Activated CD4-positive, alpha-beta T cell treated with anti-CD3 and anti-CD28 coated beads, Interleukin-2, amount 10 ng/mL, durations not matched to agents 7 days and 5 days (primary cell): ENCODE results near the gene FHL5. TPM values are rescaled to one million over a fixed set of nuclear protein-coding genes. Genes with fewer than 3 reads are reported as not detected.
"Not testable (repeated sequence)": the region's sequence is repeated elsewhere in the genome, so short reads cannot be mapped to it uniquely, and the experiment has no call there.

Source experiments
- CTCF ChIA-PET: fragments of 350-600 bp; sonication (Branson Sonifier 250); formaldehyde crosslinking; loops from one replicate; lab custom pipeline; 2021; ENCODE audit warnings: antibody characterized with exemption; lab: Charles Lee
- POLR2A ChIA-PET: fragments of 350-600 bp; sonication (Branson Sonifier 250); formaldehyde crosslinking; loops from one replicate; lab custom pipeline; 2021; ENCODE audit warnings: antibody characterized with exemption; lab: Charles Lee
- DNase-seq: peaks from one replicate; pipeline ENCODE4 v3.0.0-alpha.2; 2020
- H3K27ac Mint-ChIP-seq: one replicate; pipeline ENCODE4 v1.8.0; 2021; ENCODE audit warnings: mild to moderate bottlenecking, moderate library complexity, mixed read lengths
- H3K27me3 Mint-ChIP-seq: one replicate; pipeline ENCODE4 v1.8.0; 2021; ENCODE audit warnings: mixed read lengths
- H3K36me3 Mint-ChIP-seq: one replicate; pipeline ENCODE4 v1.8.0; 2021; ENCODE audit warnings: low read depth, mixed read lengths
- H3K4me1 Mint-ChIP-seq: one replicate; pipeline ENCODE4 v1.8.0; 2021; ENCODE audit warnings: mixed read lengths
- H3K4me3 Mint-ChIP-seq: one replicate; pipeline ENCODE4 v1.8.0; 2021; ENCODE audit warnings: mild to moderate bottlenecking, moderate library complexity, mixed read lengths
- H3K9me3 Mint-ChIP-seq: one replicate; pipeline ENCODE4 v1.8.0; 2021; ENCODE audit warnings: mixed read lengths
- total RNA-seq, 2 experiments: library from RNA; stranded (reverse); gene quantifications; one replicate each; pipeline ENCODE4 v1.2.3, GENCODE V29; 2021

The FHL5 gene
- total RNA-seq, 2 experiments from 2014 or later, result not detected

DNA sequence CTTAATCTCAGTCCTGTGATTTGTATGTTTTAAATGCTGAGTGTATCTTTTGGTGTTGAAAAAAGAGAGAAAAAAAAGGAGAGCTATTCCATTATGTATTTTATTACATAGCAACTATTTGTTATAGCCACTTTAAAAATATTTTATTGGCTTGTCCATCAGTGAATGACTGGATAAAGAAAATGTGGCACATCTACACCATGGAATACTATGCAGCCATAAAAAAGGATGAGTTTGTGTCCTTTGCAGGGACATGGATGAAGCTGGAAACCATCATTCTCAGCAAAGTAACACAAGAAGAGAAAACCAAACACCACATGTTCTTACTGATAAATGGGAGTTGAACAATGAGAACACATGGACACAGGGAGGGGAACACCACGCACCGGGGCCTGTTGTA, 3.2 kb upstream of the FHL5 start:
- H3K27ac Mint-ChIP-seq, DNase-seq, H3K4me1 Mint-ChIP-seq, H3K4me3 Mint-ChIP-seq, H3K9me3 Mint-ChIP-seq, POLR2A ChIA-PET, CTCF ChIA-PET: not testable (repeated sequence)
- Mint-ChIP-seq H3K27me3 (peaks cover 20% of the 10 kb centered on the region), H3K36me3 (peaks cover 11% of the 10 kb centered on the region)

DNA sequence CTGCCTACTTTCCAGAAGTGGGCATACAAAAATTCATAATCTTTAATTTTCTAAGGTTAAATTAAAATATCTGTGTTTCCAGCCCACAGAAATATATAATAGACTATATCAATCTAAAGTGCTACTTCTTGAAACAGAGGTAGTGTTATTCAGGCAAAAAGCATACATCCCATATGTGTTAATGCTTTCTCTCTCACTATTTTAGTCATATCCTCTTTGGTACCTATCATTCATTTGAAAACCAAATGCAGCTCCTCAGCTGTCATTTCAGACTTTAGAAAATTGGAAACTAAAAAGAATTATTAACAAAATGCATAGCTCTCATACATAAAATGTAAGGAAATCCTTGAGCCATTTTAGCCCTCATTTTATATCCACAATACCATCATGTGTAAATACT, 925 bp downstream of the FHL5 start:
- Mint-ChIP-seq H3K27ac (no peak overlapping the region), H3K27me3 (peaks cover 28% of the 10 kb centered on the region), H3K9me3 (no peaks in the 10 kb centered on the region), H3K36me3 (no peaks in the 10 kb centered on the region), H3K4me1 (no peaks in the 10 kb centered on the region), H3K4me3 (no peak overlapping the region)
- ChIA-PET POLR2A (no interaction called here), CTCF (no interaction called here)
- no peak for DNase-seq

DNA sequence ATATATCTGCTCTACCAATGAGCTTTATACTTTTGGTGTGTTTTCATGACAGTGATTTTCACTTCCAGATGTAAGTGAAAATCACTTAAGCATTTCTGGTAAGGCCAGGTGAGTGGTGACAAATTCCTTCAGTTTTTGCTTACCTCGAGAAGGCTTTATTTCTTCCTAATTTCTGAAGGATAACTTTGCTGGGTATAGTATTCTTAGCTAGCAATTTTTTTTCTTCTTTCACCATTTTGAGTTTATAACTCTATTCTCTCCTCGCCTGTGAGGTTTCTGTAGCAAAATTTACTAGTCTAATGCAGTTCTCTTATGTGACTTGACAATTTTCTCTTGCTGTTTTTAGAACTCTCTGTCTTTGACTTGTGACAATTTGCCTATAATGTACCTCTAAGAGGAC, 7.1 kb downstream of the FHL5 start:
- no peak for DNase-seq
- Mint-ChIP-seq H3K27me3 (peaks cover 9% of the 10 kb centered on the region), H3K27ac (no peak overlapping the region), H3K4me1 (no peaks in the 10 kb centered on the region), H3K4me3 (no peak overlapping the region), H3K36me3 (no peaks in the 10 kb centered on the region), H3K9me3 (peaks cover 13% of the 10 kb centered on the region)
- POLR2A ChIA-PET, result no interaction called here
- CTCF ChIA-PET, result no interaction called here

DNA sequence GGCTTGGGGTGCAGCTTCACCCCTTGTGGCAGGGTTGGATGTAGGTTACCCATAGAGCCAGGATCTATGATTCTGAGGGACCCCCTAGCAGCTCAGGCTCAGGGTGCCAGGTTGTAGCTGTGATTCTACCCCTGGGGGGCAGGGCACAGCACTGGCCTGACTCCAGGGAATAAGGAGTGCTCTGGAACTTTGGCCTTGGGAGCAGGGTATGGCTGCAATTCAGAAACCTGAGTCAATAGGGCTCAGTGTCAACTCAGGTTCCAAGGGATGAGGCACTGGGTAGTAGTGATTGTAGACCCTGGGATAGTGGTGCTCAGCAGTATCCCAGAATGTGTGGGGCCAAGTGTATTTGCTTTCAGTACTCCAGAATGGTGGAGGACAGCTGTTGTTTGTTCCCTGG, 8.6 kb downstream of the FHL5 start:
- DNase-seq, result no peak
- no peak overlapping the region for H3K27ac Mint-ChIP-seq
- H3K9me3 Mint-ChIP-seq, result peaks cover 13% of the 10 kb centered on the region
- ChIA-PET POLR2A (no interaction called here), CTCF (no interaction called here)
- H3K4me1 Mint-ChIP-seq, result no peaks in the 10 kb centered on the region
- H3K4me3 Mint-ChIP-seq, result no peak overlapping the region
- H3K36me3 Mint-ChIP-seq, result no peaks in the 10 kb centered on the region
- peaks cover 7% of the 10 kb centered on the region for H3K27me3 Mint-ChIP-seq

DNA sequence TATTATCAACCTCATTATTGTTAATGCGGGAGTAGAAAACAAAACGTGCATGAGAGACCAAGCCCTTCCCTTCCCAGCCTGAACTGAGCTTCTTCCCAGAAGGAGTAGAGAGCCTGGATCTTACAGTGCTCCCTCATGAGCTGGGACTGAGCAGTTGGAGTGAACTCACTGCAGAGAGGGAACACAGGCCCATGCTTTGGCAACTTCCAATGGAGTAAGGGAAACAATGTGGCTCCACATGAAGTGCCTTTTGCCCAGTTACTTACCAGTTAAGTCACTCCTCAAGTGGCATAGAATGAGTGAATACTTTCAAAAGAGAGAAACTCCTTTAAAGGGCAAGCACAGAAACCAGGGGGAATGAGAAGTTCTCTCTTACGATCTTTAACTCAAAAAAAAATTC, 12.4 kb downstream of the FHL5 start:
- H3K4me1 Mint-ChIP-seq, result no peaks in the 10 kb centered on the region
- H3K4me3 Mint-ChIP-seq, result no peak overlapping the region
- DNase-seq, result no peak
- no peak overlapping the region for H3K27ac Mint-ChIP-seq
- ChIA-PET POLR2A (no interaction called here), CTCF (no interaction called here)
- no peaks in the 10 kb centered on the region for H3K36me3 Mint-ChIP-seq
- H3K9me3 Mint-ChIP-seq, result peaks cover 4% of the 10 kb centered on the region
- H3K27me3 Mint-ChIP-seq, result peaks cover 15% of the 10 kb centered on the region

GRCh38 chr6:96576221-96576620, 13.3 kb downstream of the FHL5 start:
- H3K27ac Mint-ChIP-seq, result no peak overlapping the region
- CTCF ChIA-PET, result no interaction called here
- H3K9me3 Mint-ChIP-seq, result peaks cover 1% of the 10 kb centered on the region
- peaks cover 15% of the 10 kb centered on the region for H3K27me3 Mint-ChIP-seq
- H3K36me3 Mint-ChIP-seq, result no peaks in the 10 kb centered on the region
- DNase-seq, result no peak
- POLR2A ChIA-PET, result no interaction called here
- no peak overlapping the region for H3K4me3 Mint-ChIP-seq
- H3K4me1 Mint-ChIP-seq, result no peaks in the 10 kb centered on the region

- peaks cover 27% of the 10 kb centered on the region for H3K27me3 Mint-ChIP-seq
- H3K9me3 Mint-ChIP-seq, result no peaks in the 10 kb centered on the region
- no peak overlapping the region for H3K4me3 Mint-ChIP-seq
- H3K36me3 Mint-ChIP-seq, result no peaks in the 10 kb centered on the region
- DNase-seq, result no peak
- no peak overlapping the region for H3K27ac Mint-ChIP-seq
- ChIA-PET POLR2A (interaction anchor here (0.7 kb wide), 1 partner anchor 116 kb away, joined by 3 read pairs; no protein-coding TSS in a partner anchor), CTCF (no interaction called here)
- H3K4me1 Mint-ChIP-seq, result no peaks in the 10 kb centered on the region
Observed at GRCh38 chr6:96582021-96582420, 19.1 kb downstream of the FHL5 start.

DNA sequence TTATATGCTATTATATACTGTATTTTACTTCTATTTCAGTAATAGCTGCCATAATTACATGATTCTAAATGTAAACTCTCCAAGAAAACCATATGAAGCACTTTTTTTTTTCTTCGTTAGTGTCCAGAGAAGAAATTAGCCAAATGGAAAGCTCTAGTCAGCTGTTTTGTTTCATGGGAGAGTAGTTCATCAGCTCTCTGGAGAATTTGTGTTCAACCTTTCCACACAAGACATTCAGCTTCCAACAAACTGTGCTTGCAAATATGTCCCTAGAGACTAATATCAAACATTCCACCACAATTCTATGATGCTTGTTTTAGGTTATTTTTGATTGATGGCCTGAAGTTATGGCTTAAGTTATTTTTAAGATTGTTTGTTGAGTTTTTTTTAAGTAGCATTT, 19.5 kb downstream of the FHL5 start:
- no peaks in the 10 kb centered on the region for H3K9me3 Mint-ChIP-seq
- no peak overlapping the region for H3K4me3 Mint-ChIP-seq
- DNase-seq, result no peak
- H3K27ac Mint-ChIP-seq, result no peak overlapping the region
- peaks cover 24% of the 10 kb centered on the region for H3K27me3 Mint-ChIP-seq
- H3K4me1 Mint-ChIP-seq, result no peaks in the 10 kb centered on the region
- CTCF ChIA-PET, result no interaction called here
- POLR2A ChIA-PET, result no interaction called here
- no peaks in the 10 kb centered on the region for H3K36me3 Mint-ChIP-seq

- no peak overlapping the region for H3K27ac Mint-ChIP-seq
- H3K4me1 Mint-ChIP-seq, result no peaks in the 10 kb centered on the region
- H3K36me3 Mint-ChIP-seq, result no peaks in the 10 kb centered on the region
- H3K9me3 Mint-ChIP-seq, result no peaks in the 10 kb centered on the region
- DNase-seq, result no peak
- H3K4me3 Mint-ChIP-seq, result no peak overlapping the region
- ChIA-PET CTCF (no interaction called here), POLR2A (no interaction called here)
- H3K27me3 Mint-ChIP-seq, result peaks cover 15% of the 10 kb centered on the region
Observed at GRCh38 chr6:96604420-96604819, 41.5 kb downstream of the FHL5 start.

DNA sequence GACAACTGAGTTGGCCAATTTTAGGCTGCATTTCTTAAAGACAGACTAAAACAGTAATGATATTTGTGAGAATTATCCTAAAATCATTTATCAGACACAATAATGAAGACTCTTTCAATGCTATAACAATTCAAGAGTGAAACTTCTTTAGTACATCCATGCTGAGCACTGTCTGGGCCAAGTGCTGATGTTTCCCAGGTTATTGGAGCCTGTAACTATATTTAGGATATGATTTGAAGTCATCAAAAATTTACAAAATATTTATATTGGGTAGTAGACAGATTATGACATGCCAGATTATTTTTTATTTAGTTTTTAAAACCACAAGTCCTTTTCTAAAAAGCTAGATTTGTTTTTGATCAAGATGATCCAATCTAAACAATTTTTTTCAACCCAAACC, 45.1 kb downstream of the FHL5 start:
- POLR2A ChIA-PET, result no interaction called here
- H3K4me1 Mint-ChIP-seq, result no peaks in the 10 kb centered on the region
- H3K4me3 Mint-ChIP-seq, result no peak overlapping the region
- H3K27ac Mint-ChIP-seq, result no peak overlapping the region
- DNase-seq, result no peak
- no peaks in the 10 kb centered on the region for H3K36me3 Mint-ChIP-seq
- CTCF ChIA-PET, result interaction anchor here (0.6 to 0.7 kb wide), 2 partner anchors 27 to 290 kb away, joined by 4 to 5 read pairs; no protein-coding TSS in a partner anchor
- no peaks in the 10 kb centered on the region for H3K9me3 Mint-ChIP-seq
- peaks cover 11% of the 10 kb centered on the region for H3K27me3 Mint-ChIP-seq

DNA sequence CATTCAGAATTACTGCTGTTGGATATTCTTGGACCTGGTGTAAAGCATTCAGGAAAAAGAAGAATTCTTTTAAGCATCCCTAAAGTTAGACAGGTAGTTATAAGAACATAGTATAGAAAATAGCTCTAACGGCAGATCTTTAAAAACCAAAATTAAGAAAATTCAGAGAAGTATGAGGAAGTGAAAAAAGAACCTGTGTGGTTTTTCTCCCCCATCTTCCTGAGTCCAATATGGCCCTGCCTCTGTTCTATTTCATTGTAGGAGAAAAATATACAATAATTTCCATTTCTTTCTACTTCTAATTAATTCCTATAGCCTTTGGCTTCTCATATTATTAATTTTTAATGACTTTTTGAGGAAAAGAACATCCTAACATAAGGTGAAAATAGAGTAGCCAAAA, 47.1 kb downstream of the FHL5 start:
- Mint-ChIP-seq H3K27ac (no peak overlapping the region), H3K9me3 (no peaks in the 10 kb centered on the region), H3K4me3 (no peak overlapping the region), H3K27me3 (peaks cover 8% of the 10 kb centered on the region), H3K4me1 (no peaks in the 10 kb centered on the region), H3K36me3 (no peaks in the 10 kb centered on the region)
- no peak for DNase-seq
- ChIA-PET POLR2A (no interaction called here), CTCF (no interaction called here)

DNA sequence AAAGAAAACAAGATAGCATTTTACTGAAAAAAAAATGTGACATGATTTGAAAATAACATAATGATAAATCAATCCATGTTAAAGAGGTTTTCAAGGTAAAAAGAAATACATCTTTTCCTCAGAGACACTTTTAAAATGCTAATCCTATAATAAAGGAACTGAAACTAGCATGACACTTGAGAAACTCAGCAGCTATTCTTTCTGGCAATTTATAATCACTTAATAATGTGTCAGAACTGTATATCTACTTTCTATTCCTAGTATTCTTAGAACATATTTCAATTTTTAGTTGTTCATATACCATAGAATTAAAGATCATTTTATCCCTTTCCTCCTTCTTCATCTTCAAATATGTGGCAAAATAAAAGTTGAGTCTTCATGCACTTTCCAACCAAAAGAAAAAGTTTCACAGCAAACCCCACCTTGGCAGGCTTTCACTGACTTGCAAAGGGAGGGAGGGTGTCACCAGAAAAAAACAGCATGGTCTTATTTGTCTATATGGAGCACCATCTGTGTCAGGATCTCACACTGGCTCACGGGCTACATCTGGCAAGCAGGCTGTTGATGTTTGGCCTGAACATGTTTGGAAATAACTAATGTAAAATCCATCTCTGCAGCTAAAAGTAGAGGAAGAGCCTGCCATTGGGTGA, 48.5 kb downstream of the FHL5 start:
- Mint-ChIP-seq H3K27ac (no peak overlapping the region), H3K4me1 (no peaks in the 10 kb centered on the region), H3K27me3 (peaks cover 8% of the 10 kb centered on the region), H3K36me3 (no peaks in the 10 kb centered on the region), H3K4me3 (no peak overlapping the region), H3K9me3 (no peaks in the 10 kb centered on the region)
- no peak for DNase-seq
- POLR2A ChIA-PET, result no interaction called here
- CTCF ChIA-PET, result interaction anchor here (1.4 kb wide), 1 partner anchor 16 kb away, joined by 3 read pairs; no protein-coding TSS in a partner anchor

DNA sequence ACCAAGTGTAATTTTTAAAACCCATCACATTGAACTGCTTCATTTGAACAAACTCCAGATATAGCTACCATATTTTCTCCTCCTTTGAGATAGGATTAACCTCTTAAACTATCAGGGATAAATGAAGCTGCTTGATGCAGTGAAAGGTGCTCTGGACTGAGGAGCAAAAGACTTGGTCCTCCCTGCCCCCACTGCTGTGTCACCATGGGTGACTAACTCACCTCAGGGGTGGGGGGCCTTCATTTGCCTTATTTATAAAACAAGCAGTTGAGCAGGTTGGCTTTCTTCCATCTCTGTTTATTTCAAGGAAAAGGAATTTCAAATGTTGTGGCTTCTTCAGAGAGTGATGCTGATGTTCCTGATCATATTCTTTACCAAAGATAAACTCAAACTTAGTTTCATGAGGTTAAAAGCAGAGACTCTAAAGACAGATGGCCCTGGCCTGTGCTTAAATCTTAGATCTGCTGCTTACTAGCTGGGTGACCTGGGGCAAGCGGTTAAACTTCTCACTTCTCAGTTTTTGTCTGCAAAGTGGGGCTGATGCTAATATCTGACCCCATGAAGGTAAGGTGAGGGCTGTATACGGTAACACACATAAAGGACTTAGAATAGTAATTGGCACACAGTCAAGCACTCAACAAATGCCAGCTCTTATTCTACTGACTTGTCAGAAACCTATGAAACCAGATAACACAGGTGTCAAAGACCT, 50.5 kb downstream of the FHL5 start:
- H3K4me3 Mint-ChIP-seq, result no peak overlapping the region
- ChIA-PET CTCF (no interaction called here), POLR2A (no interaction called here)
- H3K27ac Mint-ChIP-seq, result no peak overlapping the region
- no peaks in the 10 kb centered on the region for H3K4me1 Mint-ChIP-seq
- no peaks in the 10 kb centered on the region for H3K9me3 Mint-ChIP-seq
- DNase-seq, result no peak
- H3K27me3 Mint-ChIP-seq, result peaks cover 12% of the 10 kb centered on the region
- H3K36me3 Mint-ChIP-seq, result no peaks in the 10 kb centered on the region
